Activated effector memory CD4-positive, alpha-beta T cell treated with anti-CD3 and anti-CD28 coated beads, Interleukin-2, amount 50 U/mL, for 16 hours (primary cell): ENCODE results near the gene IGFBP7.

Source experiments
- DNase-seq: peaks from one replicate; pipeline ENCODE4 v3.0.0-alpha.2; 2020

The IGFBP7 gene

DNA sequence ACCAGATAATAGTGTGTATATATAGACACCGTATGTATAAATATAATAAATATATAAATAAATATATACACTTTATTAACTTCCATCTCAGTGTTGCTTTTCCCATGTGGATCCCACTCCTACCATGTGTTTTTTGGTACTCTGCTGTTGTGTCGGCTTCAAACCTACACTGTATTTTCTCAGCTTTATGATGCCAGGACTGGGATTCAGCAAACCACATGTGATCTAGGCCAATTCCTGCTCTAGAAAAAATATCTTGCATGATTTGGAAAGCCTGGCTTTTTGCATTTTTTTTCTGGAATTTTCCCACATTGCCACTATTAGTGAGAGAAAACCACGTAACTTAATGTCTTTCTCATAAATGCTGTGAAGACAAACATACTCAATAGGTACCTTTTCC lies 75.7 kb downstream of the IGFBP7 start:
- DNase-seq: no peak

DNA sequence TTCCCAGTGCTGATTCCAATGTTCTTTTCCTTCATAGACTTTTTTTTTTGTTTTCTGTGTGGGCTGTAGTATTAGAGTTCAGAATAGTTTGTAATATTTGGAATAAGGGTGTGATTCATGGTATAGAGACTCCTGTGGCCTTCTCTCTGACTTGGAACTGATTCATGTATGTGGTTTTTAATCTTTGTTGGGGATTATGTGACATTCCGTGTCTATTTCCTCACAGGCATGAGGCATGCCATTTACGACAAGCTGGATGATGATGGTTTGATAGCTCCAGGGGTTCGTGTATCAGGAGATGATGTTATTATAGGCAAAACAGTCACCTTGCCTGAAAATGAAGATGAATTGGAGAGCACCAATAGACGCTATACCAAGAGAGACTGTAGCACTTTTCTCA lies 87.1 kb downstream of the IGFBP7 start:
- DNase-seq: no peak

DNA sequence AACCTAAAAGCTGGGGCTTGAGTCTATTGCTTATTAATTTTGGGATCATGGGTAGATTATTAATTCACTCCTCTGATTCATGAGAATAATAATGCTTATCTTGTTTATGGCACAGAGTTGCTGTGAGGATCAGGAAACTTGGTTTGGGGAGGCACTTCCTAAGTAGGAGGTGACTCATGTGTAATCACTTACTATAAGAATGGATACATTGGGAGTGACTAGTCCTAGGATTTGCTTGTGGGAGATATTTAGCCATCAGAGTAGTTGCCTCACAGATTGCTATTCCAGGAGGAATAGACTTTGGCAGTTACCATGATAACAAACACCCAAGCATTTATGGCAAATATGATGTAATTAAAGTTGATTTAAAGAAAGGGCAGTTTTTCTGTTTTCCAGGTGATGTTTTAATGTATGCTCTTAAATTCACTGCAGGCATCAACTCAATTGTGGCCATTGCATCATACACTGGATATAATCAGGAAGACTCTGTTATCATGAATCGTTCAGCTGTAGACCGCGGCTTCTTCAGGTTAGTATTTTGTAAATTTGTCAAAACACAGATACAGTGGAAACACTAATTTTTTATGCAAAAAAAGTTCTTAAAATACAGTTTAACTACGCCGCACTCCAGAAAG lies 89.6 kb downstream of the IGFBP7 start:
- no peak for DNase-seq

DNA sequence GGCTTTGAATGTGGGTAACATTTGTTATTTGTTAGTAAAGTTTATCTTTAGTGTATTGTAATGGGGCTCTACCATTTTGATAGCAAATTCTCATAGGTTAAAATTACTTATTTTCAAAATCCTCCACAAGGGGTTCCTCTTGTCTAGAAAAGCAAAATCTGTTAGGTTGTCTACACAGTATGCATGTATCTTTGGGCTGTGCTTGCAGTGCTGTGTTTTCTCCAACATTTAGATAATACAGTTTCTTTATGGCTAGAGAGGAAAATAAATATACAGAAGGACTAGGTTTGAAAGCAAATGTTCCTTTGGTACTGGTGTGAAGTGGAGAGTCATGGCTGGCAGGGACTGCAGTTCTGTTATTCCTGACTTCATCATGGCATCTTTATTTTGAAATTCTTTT lies 91.2 kb downstream of the IGFBP7 start:
- no peak for DNase-seq

DNA sequence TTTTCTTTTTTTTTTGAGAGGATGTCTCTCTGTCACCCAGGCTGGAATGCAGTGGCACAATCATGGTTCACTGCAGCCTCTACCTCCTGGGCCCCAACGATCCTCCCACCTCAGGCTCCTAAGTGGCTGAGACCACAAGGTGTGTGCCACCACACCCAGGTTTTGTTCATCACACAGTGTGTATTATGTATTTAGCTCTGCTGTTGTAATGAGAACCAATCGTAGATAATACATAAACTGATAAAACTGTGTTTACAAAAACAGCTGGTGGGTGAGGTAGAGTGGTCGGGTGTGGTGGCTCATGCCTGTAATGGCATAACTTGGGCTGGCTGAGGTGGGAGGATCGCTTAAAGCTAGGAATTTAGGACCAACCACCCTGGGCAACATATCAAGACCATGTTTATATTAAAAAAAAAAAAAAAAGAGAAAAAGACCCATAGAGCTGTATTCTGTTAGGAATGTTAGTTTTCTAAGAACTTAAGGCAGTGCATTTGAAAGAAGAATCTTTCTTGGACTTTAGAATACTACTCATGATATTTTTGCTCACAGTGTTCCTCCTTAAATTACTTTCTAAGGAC lies 96.6 kb downstream of the IGFBP7 start:
- DNase-seq: no peak

GRCh38 chr4:56999751-57000150 lies 110.4 kb downstream of the IGFBP7 start:
- DNase-seq: no peak

DNA sequence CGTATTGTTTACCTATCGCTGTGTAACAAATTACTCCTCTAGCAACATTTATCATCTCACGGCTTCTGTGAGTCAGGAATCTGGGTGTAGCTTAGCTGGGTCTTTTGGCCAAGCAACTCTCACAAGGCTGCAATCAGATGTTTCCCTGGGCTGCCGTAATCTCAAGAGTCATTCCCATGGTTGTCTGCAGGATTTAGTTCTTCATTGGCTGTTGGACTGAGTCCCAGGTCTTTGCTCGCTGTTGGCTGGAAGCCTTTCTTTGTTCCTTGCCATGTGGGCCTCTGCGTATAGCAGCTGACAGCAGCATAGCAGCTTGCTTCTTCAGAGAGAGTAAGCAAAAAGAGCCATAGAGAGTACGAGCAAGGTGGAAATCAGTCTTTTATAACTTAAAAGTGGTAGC lies 114.7 kb downstream of the IGFBP7 start:
- DNase-seq: no peak

DNA sequence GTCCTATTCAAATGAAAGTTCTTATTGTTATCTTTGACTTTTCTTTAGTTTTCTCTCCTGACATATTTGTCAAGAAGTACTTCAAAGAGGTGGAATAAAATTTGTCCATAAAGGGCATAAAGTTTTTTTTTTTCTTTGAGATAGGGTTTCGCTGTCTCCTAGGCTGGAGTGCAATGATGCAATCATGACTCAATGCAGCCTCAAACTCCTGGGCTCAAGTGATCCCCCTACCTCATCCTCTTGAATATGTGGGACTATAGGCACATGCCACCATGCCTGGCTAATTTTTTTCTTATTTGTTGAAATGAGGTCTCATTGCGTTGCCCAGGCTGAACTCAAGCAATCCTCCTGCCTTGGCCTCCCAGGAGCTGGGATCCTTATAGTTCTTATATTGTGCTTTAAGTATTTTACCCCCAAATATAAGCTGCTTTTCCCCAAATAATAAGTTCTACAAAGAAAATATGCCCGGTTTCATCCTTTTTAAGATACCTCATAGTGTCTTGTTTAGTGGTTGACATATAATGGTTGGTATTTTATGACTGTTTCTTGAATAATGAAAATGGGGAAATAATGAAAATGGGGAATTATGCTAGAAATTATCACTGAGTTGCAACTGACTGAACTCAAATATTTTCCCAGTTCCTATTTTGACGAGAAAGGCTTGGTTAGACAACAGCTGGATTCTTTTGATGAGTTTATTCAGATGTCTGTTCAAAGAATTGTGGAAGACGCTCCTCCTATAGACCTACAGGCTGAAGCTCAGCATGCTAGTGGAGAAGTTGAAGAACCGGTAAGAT lies 119.9 kb downstream of the IGFBP7 start:
- no peak for DNase-seq

DNA sequence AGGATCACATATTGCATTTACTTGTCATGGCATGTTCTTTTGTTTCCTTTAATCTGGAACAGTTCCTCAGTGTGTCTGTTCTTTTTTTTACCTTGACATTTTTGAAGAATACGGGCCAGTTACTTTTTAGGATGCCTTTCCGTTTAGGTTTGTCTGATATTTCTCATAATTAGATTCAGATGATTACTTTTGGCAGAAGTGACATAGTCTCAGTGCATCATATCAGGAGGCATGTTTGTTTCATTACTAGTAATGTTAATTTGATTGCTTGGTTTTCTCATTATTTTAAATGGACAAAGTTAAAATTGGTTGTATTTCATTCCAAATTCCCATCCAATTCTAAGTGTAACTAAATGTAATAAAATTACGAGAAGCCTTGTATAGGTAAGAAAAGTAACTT lies 123.2 kb downstream of the IGFBP7 start:
- DNase-seq: no peak

DNA sequence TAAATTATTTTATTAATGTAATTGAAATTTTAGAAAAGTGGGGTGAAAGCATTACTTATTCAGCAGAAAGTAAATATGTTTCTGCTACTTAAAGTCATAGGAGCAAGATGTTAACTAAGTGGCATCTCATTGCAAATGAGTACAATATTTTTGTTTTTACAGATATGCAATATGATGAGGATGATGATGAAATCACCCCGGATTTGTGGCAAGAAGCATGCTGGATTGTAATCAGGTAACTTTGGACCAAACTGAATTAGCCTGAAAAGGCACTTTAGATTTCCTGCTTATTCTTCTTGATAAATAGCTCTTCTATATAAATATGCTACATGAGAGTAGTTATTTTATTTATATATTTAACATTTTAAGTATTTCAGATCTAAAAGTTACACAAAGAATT lies 124.0 kb downstream of the IGFBP7 start:
- DNase-seq: no peak

GRCh38 chr4:56981795-56982201 lies 128.4 kb downstream of the IGFBP7 start:
- DNase-seq: no peak
